EH (cell line): ENCODE measurements around the gene GHRHR.
A peak's percentile ranks its signal among the peaks of the same experiment; 100 is the strongest.

Source experiments
- DNase-seq: peaks from one replicate; pipeline ENCODE4 v3.0.0-alpha.2; 2015; ENCODE audit warnings: low read depth

GHRHR gene

GRCh38 chr7:30963842-30964241, at the start of gene GHRHR:
GHRHR (plus strand) TSS chr7:30963953; CDS start chr7:30964069, 116 bp downstream.
- DNase-seq: no peak

GRCh38 chr7:30914596-30914995, 49.2 kb upstream of the GHRHR start:
- DNase-seq: peak; percentile 87

- DNase-seq: peak; percentile 60
Measured at GRCh38 chr7:30915005-30915601, 48.6 kb upstream of the GHRHR start.

- no peak for DNase-seq
Measured at GRCh38 chr7:30915751-30916150, 48.0 kb upstream of the GHRHR start.

DNA sequence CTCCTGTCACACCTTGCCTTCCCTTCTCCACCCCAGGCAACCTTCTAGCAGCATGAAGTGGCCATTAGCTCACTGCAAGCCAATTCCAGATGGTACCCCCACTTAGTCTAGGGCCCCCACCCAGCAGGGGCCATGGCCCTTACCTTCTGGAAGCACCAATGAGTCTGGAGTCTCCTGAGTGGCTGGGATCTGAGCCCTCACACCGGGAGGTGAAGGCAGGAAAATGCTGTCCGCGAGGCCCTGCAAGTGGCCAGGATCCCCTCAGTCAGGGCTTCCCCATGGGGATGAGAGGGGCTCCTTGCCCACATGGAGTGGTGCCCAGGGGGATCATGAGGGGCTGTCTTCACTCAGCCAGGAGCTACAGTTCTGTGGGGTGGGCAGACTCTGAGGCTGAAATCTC, 47.5 kb upstream of the GHRHR start:
- DNase-seq: no peak

GRCh38 chr7:30916767-30917166, 47.0 kb upstream of the GHRHR start:
- no peak for DNase-seq

DNA sequence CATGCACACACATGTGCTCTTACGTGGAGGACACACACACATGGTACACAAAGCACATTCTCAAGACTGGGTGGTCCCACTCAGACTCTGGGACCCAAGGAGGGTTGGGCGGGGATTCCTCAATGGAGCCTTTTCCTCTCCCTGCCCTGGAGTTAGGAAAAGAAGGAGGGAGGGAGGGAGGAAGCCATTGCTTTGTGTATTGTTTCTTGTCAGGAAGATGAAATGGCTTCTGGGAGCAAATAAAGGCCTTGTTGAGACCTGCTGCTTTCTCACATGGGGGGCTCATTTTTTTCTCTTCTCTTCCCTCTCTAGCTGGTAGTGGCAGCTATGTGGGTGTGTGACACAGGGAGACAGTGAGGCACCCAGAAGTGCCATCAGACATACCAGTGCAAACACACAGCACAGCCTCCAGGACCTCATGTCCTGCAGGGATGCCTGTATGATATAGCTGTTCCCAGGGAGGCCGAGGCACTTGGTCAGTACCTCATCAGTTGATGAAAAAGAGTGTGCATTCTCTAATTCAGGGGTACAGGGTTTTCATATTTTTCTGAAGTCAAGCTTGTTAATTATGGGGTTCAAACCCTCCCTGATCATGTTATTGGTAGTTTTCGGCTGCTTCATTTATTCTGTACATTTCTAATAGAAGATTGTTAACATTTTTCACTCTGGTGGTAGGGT, 46.4 kb upstream of the GHRHR start:
- DNase-seq: no peak

GRCh38 chr7:30918676-30919075, 45.1 kb upstream of the GHRHR start:
- no peak for DNase-seq

DNA sequence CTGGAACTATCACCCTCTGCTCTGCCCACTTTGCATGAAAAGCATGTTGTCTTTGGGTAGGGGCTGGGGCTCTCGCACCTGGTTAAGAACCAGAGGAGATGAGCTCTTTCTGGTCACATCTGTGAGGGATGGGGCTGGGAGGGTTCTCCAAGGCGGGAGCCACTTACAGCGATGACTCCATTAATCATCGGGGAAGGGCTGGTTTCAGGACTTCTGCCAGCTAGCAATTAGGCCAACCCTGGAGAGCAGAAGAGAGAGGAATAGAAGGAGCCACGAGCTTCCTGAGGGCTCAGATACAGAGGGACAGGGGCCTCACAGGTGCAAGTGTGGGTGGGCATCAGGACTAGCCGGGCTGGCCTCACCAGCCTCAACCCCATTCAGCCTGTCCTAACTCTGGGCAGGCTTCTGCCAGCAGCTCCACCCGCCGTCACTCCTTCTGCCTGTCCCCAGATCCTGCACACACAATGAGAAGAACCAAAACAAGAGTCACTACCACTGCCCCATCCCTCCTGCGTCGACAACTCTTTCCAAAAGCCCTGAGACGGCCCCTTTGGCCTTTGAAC, 43.7 kb upstream of the GHRHR start:
- peak; percentile 74 for DNase-seq

GRCh38 chr7:30920584-30921539, 42.9 kb upstream of the GHRHR start:
- DNase-seq: peak; percentile 85

GRCh38 chr7:30921540-30922401, 42.0 kb upstream of the GHRHR start:
- DNase-seq: no peak

DNA sequence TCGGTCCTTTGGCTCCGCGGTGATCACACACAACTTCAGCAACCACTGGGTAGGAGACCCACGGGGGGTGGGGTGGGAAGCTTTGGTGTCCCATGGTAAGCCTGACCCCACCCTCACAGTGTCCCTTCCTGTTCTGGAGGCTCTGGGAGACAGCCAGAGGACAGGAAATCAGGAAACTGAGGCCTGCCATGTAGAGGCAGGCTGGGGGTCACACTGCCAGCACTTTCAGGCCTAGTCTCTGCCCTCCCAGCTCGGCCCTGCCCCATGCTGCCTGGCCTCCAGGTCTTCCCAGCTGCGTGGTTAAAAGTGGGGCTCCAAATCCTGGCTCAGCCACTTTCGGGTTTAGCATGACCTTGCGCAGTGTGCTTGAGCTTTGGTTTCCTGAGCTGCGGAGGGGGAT, 41.2 kb upstream of the GHRHR start:
- DNase-seq: no peak

GRCh38 chr7:30923009-30923773, 40.6 kb upstream of the GHRHR start:
- no peak for DNase-seq

GRCh38 chr7:30923774-30924413, 39.9 kb upstream of the GHRHR start:
- DNase-seq: no peak

GRCh38 chr7:30924624-30925023, 39.1 kb upstream of the GHRHR start:
- no peak for DNase-seq

GRCh38 chr7:30925117-30925516, 38.6 kb upstream of the GHRHR start:
- no peak for DNase-seq

GRCh38 chr7:30925913-30926312, 37.8 kb upstream of the GHRHR start:
- no peak for DNase-seq

GRCh38 chr7:30926313-30926712, 37.4 kb upstream of the GHRHR start:
- DNase-seq: no peak

DNA sequence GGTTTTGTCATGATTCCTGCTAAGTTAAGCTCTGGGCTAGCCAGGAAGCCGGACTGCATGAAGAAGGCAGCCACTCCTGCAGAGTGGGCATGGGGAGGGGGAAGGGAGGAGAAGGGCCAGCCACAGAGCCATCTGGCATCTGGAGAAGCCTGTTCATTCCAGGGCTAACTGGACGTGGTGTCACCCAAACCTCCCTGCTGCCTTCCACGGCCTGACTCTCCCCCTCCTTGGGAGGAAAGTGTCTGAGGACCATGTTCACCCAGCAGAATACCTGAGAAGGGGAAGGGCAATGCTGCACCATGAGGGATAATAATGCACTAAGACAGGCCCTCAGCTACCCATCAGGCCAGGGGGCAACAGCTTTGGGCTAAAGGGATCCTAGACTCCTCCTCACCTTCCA, 36.7 kb upstream of the GHRHR start:
- no peak for DNase-seq

DNA sequence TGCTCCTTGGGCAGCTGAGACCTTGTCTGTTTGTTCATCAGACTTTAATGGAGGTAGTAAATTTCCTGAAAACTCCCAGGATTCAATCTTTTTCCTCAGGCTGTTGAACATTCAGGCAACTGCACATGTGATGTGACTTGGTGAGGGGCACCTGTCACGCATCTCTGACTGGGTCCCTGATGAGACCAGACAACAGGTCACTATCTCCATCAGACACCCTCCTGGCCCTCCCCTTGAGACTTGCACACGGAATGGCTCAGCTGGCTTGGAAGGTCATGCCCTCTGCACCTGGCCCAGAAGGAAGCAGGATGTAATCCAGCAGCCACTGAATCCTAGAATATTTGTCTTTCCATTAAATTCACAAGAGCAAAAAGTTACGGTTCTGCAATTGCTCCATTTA, 36.2 kb upstream of the GHRHR start:
- no peak for DNase-seq
